ENCODE measurements around the gene PRKAB1.
A peak's percentile ranks its signal among the peaks of the same experiment; 100 is the strongest.
"Not testable (repeated sequence)": the region's sequence is repeated elsewhere in the genome, so short reads cannot be mapped to it uniquely, and the experiment has no call there.

Gene PRKAB1

DNA sequence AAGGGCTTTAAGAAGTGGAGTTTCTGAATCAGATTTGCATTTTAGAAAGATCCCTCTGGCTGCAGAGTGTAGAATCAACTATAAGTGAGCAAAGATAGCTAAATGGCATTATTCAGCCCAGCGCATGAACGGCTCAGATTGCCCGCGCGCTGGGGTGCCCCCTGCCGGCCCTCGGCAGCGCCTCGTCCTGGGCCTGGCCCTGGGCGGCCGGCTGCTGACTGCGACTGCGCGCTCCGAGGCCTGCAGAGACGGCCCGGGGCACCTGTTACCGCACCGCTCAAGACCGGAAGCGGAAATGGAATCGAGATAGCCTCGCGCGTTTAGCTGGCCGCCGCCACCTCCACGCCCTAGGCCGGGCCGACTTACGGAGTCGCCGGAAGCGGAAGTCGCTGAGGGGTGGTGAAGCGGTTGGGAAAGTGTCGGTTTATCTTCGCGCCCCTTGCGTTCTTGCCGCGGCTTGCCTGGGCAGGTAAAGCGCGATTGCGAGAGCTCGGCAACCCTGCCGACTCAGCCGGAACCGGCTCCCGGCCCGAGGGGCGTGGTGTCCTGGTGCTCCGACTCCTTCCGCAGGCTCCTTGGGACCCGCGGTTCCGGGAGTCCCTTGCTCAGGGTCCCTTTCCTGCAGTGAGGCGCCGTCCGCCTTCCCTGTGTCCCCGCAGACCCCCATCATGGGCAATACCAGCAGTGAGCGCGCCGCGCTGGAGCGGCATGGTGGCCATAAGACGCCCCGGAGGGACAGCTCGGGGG is at the start of gene PRKAB1:
Gene PRKAB1, plus strand, starts transcription at position 557 of the 747 bp plus-strand sequence. Its CDS starts 112 bp downstream, at position 669.
- DNase-seq, result peak; percentile 98

DNA sequence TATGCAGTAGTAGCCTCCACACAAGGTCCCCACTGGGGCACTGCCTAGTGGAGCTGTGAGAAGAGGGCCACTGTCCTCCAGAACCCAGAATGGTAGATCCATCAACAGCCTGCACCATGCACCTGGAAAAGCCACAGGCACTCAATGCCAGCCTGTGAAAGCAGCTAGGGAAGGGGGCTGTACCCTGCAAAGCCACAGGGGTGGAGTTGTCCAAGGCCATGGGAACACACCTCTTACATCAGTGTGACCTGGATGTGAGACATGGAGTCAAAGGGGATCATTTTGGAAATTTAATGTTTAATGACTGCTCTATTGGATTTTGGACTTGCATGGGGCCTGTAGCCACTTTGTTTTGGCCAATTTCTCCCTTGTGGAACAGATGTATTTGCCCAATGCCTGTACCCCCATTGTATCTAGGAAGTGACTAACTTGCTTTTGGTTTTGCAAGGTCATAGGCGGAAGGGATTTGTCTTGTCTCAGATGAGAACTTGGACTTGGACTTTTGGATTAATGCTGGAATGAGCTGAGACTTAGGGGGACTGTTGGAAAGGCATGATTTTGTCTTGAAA is 49.5 kb upstream of the PRKAB1 start:
- DNase-seq, result not testable (repeated sequence)

- DNase-seq, result no peak
These were observed 47.4 kb upstream of the PRKAB1 start for GRCh38 chr12:119620490-119620889.

DNA sequence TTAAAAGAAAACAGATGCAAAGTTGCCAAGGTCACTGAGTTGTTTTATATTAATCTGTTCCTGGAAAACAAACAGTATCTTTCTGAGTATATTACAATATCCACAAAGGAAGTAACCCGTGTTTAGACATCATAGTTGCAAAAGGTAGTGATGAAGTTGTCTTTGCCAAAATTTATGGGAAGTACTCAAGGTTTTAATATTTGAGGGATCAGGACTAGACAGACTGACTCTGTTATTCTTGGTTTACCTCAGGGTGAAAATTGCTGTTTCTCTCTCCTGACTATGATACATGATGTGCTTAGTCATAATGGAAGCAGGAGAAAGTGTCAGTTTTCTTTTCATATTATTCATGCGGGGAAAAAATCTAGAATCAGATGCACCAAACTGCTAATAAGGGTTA is 46.1 kb upstream of the PRKAB1 start:
- DNase-seq, result no peak

GRCh38 chr12:119624966-119625365 is 43.0 kb upstream of the PRKAB1 start:
- no peak for DNase-seq

GRCh38 chr12:119627019-119627643 is 40.8 kb upstream of the PRKAB1 start:
- DNase-seq, result no peak

- DNase-seq, result no peak
These were observed 40.2 kb upstream of the PRKAB1 start for GRCh38 chr12:119627686-119628085.

- no peak for DNase-seq
These were observed 37.6 kb upstream of the PRKAB1 start for GRCh38 chr12:119630223-119630780.

- no peak for DNase-seq
These were observed 36.9 kb upstream of the PRKAB1 start for GRCh38 chr12:119630962-119631550.

GRCh38 chr12:119631930-119632678 is 35.8 kb upstream of the PRKAB1 start:
- DNase-seq, result no peak

- DNase-seq, result no peak
These were observed 33.2 kb upstream of the PRKAB1 start for GRCh38 chr12:119634743-119635142.

- DNase-seq, result no peak
These were observed 24.9 kb upstream of the PRKAB1 start for GRCh38 chr12:119642986-119643385.

- no peak for DNase-seq
These were observed 23.0 kb upstream of the PRKAB1 start for GRCh38 chr12:119644930-119645329.

- DNase-seq, result no peak
These were observed 22.3 kb upstream of the PRKAB1 start for GRCh38 chr12:119645535-119646059.

DNA sequence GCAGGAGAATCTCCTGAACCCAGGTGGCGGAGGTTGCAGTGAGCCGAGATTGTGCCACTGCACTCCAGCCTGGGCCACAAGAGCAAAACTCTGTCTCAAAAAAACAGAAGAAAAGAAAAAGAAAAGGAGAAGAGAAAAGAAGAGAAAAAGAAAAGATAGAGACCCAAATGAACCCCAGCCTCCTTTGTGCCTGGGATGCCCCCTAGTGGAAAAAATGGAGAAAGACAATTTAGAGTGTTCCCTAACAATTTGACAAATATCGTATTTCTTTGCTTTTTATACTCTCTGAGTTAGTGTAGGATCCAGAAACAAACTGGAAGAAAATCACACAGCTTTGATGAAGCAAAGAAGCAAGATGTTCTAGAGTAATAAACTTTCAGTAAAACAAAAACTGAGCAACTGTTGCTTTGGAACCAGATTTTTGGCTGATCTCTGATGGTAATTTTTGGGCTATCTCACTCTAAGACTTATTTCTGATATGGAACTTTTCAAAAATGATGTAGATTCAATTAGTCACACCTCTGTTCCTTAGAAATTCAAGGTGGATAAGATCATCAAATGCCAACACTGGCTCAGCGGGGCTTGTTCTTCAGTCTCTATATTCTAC is 18.6 kb upstream of the PRKAB1 start:
- peak; percentile 34 for DNase-seq

GRCh38 chr12:119652665-119653064 is 15.3 kb upstream of the PRKAB1 start:
- no peak for DNase-seq

- not testable (repeated sequence) for DNase-seq
These were observed 10.9 kb upstream of the PRKAB1 start for GRCh38 chr12:119657001-119657400.

- DNase-seq, result not testable (repeated sequence)
These were observed 9.8 kb upstream of the PRKAB1 start for GRCh38 chr12:119658166-119658565.

DNA sequence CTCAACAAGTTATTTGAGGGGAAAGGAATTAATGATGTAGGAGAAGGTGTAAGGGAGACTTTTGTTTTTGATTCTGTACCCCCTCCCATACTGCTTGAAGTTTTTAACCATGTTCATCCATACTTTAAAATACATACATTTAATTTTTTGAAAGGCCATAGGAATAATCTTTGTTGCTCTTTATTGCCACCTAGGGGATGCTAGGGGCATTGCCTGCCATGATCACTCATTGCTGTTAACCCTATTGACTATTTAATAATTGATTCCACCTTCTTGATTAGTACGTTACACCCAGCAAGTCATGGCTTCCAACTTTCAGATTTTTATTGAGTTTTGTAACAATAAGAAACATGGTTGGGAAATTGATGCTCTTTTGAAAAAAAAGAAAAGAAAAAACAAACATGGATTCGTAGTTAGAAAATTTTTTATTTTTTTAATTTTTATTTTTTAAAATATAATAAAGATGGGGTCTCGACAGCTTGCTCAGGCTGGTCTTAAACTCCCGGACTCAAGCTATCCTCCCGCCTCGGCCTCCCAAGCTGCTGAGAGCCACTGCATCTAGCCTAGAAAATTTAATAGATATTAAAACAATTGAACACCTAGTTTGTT is 8.5 kb upstream of the PRKAB1 start:
- DNase-seq, result peak; percentile 51

- DNase-seq, result no peak
These were observed 7.9 kb upstream of the PRKAB1 start for GRCh38 chr12:119660076-119660475.

- DNase-seq, result no peak
These were observed 6.1 kb upstream of the PRKAB1 start for GRCh38 chr12:119661882-119662281.

GRCh38 chr12:119664642-119665041 is 3.3 kb upstream of the PRKAB1 start:
- DNase-seq, result no peak

All from NCI-H2171 treated with DMSO at 0.1 percent for 48 hours (cell line).